ENCODE data around the gene FRMD5. TPM values are rescaled to one million over a fixed set of nuclear protein-coding genes. Genes with fewer than 3 reads are reported as not detected.

Gene FRMD5
- total RNA-seq (2022; extraction: Qiagen RNA extraction), result 2.7 to 3.7 TPM (median 3.2 TPM) in 5 replicates

DNA sequence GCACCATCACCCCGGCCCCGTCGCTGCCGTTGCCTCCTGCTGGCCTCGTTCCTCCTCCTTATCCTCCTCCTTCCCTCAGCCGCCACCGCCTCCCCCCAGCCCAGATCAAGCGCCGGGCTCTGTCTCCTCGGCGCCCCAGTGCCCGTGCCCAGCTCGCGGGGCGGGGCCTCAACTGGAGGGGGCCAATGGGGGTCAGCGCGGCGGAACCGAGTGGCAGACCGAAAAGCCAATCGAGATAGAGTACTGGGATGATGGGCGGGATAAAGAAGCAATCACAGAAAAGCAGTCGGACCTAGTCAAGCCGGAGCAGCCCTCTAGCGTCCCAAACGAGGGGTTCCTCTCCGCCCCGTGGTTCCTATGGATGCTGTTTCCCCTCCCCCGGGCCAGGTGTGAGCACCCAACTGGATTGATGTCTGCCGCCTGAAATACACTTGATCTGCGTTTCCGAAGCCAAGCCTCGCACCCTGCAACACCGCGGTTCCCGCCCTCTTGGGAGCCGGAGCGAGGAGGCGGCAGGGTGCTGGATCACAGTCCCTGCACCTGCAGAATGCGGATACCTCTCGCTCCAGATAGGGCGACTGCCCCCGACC, at the start of gene FRMD5:
TSS of gene FRMD5 (minus strand) at position 121 of the 590 bp plus-strand sequence.

GRCh38 chr15:43826508-43827341, 368.3 kb downstream of the FRMD5 start, which contains the start of gene WDR76:
Gene WDR76 (plus strand): TSS chr15:43827002. CDS start chr15:43827033, 31 bp downstream.

DNA sequence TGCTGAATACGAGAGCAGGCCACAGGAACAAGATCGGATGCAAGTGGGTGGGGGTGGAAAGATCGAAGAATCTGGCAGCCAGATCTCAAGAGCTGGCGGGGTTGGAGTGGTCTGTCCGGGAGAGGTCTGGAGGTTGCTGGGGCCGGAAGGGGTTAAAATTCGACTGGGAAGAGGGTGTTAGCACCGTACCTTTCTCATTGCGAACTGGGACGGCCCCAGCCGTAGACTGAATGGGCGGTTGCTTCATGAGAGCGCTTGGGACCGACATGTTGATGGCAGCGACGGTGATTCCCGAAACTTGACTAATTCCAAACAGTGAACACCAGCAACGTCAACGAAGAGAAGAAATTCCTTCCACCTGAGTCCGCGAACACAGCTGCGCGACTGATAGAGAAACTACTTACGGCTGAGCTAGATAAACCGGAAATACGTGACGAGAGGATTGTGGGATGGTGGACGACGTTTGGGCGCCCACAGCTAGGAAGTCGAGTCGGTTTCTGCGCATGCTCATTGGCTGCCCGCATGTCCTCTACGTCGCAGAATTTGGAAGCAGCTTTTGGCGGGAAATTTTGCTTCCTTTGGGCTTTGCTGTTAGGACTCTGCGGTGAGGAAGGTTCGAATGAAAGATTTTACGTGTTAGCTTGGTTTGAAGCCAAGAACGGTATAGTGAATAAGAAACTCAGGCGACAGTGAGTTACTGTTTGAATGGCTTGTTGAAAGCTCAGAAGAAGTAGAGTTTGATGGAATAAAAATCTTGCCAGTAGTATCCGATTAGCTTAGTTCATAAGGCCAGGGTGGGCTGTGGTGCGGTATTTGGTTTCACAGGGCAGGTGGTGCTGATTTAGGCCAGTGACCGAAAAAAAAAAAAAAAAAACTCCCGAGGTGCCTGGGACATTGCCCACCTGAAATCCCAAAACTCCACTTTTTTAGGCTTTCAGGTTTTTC, 370.5 kb downstream of the FRMD5 start, which contains the start of gene MFAP1:
TSS of gene MFAP1 (minus strand) at position 389 of the 945 bp plus-strand sequence. CDS start at position 268, 121 bp downstream.

Other genes with a start within 250 kb of the FRMD5 start
- gene GOLM2, start 93.4 kb upstream of the FRMD5 start, total RNA-seq (2022; extraction: Qiagen RNA extraction), result 21.4 to 32.0 TPM (median 26.2 TPM) in 5 replicates
- 11.0 to 25.3 TPM (median 15.7 TPM) in 5 replicates for gene CTDSPL2, start 232.4 kb upstream of the FRMD5 start, total RNA-seq (2022; extraction: Qiagen RNA extraction)

Measured in A549 treated with CORT108297 at 1 μM for 4 hours (cell line).